H9 (cell line): ENCODE results near the gene RELCH. TPM values are rescaled to one million over a fixed set of nuclear protein-coding genes. Genes with fewer than 3 reads are reported as not detected.

Experiments
- DNase-seq: peaks from one replicate; pipeline ENCODE4 v3.0.0-alpha.2; 2017
- H2AFZ ChIP-seq: one replicate; pipeline ENCODE4 v1.6.1; 2013; ENCODE audit warnings: mild to moderate bottlenecking, low read length, control low read depth, moderate library complexity
- H2AK5ac ChIP-seq: 2 replicates; pipeline ENCODE4 v1.6.1; 2013; ENCODE audit warnings: low read length, control low read depth, mixed read lengths; ENCODE audit not compliant: insufficient read length
- H2BK120ac ChIP-seq: one replicate; pipeline ENCODE4 v1.6.1; 2013; ENCODE audit warnings: low read depth, mild to moderate bottlenecking, low read length, control low read depth, inconsistent platforms; ENCODE audit not compliant: poor library complexity, severe bottlenecking
- H2BK12ac ChIP-seq: 2 replicates; pipeline ENCODE4 v1.6.1; 2013; ENCODE audit warnings: low read length, control low read depth, mixed read lengths, low read depth; ENCODE audit not compliant: insufficient read length
- H2BK15ac ChIP-seq: 2 replicates; pipeline ENCODE4 v1.6.1; 2013; ENCODE audit warnings: low read depth, low read length, control low read depth
- H2BK20ac ChIP-seq: one replicate; pipeline ENCODE4 v1.6.1; 2013; ENCODE audit warnings: low read depth, mild to moderate bottlenecking, low read length, control low read depth, inconsistent platforms; ENCODE audit not compliant: poor library complexity, severe bottlenecking
- H2BK5ac ChIP-seq: 2 replicates; pipeline ENCODE4 v1.6.1; 2013; ENCODE audit warnings: low read length, control low read depth, mixed read lengths; ENCODE audit not compliant: insufficient read length
- H3K14ac ChIP-seq: 2 replicates; pipeline ENCODE4 v1.6.1; 2013; ENCODE audit warnings: low read length, control low read depth; ENCODE audit not compliant: insufficient read depth
- H3K18ac ChIP-seq: 2 replicates; pipeline ENCODE4 v1.6.1; 2013; ENCODE audit warnings: low read depth, mild to moderate bottlenecking, mixed read lengths, low read length, control low read depth; ENCODE audit not compliant: insufficient read length
- H3K23ac ChIP-seq: 2 replicates; pipeline ENCODE4 v1.6.1; 2013; ENCODE audit warnings: low read length, control low read depth, mixed read lengths, low read depth; ENCODE audit not compliant: insufficient read length
- H3K23me2 ChIP-seq: 2 replicates; pipeline ENCODE4 v1.6.1; 2013; ENCODE audit warnings: low read depth, mild to moderate bottlenecking, mixed read lengths, low read length, control low read depth; ENCODE audit not compliant: insufficient read length, poor library complexity, severe bottlenecking
- H3K27ac ChIP-seq: 2 replicates; pipeline ENCODE4 v1.5.1; 2013; ENCODE audit warnings: low read length, control low read depth, mixed read lengths, low read depth; ENCODE audit not compliant: insufficient read length
- H3K27me3 ChIP-seq: 2 replicates; pipeline ENCODE4 v1.6.1; 2013; ENCODE audit warnings: low read length, control low read depth, inconsistent platforms; ENCODE audit not compliant: insufficient read depth
- H3K4ac ChIP-seq: 2 replicates; pipeline ENCODE4 v1.6.1; 2013; ENCODE audit warnings: low read depth, mild to moderate bottlenecking, control low read depth, inconsistent platforms, low read length, moderate library complexity
- H3K4me1 ChIP-seq: 2 replicates; pipeline ENCODE4 v1.6.1; 2013; ENCODE audit warnings: low read length, control low read depth, inconsistent platforms; ENCODE audit not compliant: insufficient read depth
- H3K4me2 ChIP-seq: 2 replicates; pipeline ENCODE4 v1.6.1; 2013; ENCODE audit warnings: low read length, control low read depth, mixed read lengths; ENCODE audit not compliant: insufficient read length, insufficient read depth
- H3K56ac ChIP-seq: 2 replicates; pipeline ENCODE4 v1.6.1; 2013; ENCODE audit warnings: low read depth, mild to moderate bottlenecking, mixed read lengths, low read length, control low read depth; ENCODE audit not compliant: insufficient read length
- H3K79me1 ChIP-seq: 2 replicates; pipeline ENCODE4 v1.6.1; 2013; ENCODE audit warnings: low read depth, mild to moderate bottlenecking, moderate library complexity, low read length, control low read depth, inconsistent platforms; ENCODE audit not compliant: insufficient read depth, poor library complexity, severe bottlenecking
- H3K79me2 ChIP-seq: 2 replicates; pipeline ENCODE4 v1.6.1; 2013; ENCODE audit warnings: low read length, control low read depth, inconsistent platforms; ENCODE audit not compliant: insufficient read depth
- H3K9ac ChIP-seq: 2 replicates; pipeline ENCODE4 v1.6.1; 2013; ENCODE audit warnings: low read length, control low read depth, mixed read lengths; ENCODE audit not compliant: insufficient read length; ENCODE audit errors: extremely low read depth
- H3K9me3 ChIP-seq: one replicate; pipeline ENCODE4 v1.6.1; 2013; ENCODE audit warnings: low read depth, low read length, inconsistent platforms; ENCODE audit not compliant: control insufficient read depth
- H3T11ph ChIP-seq: one replicate; pipeline ENCODE4 v1.6.1; 2013; ENCODE audit warnings: mild to moderate bottlenecking, low read length, control low read depth, inconsistent platforms
- H4K20me1 ChIP-seq: one replicate; pipeline ENCODE4 v1.6.1; 2013; ENCODE audit not compliant: control insufficient read depth, insufficient read length, insufficient read depth
- H4K5ac ChIP-seq: 2 replicates; pipeline ENCODE4 v1.6.1; 2013; ENCODE audit warnings: low read depth, mild to moderate bottlenecking, mixed read lengths, low read length, control low read depth; ENCODE audit not compliant: insufficient read length
- H4K8ac ChIP-seq: replicated peaks from 2 replicates; pipeline ENCODE4 v1.6.1; 2013; ENCODE audit warnings: low read length, control low read depth, mixed read lengths, low read depth; ENCODE audit not compliant: insufficient read length
- H4K91ac ChIP-seq: 2 replicates; pipeline ENCODE4 v1.6.1; 2013; ENCODE audit warnings: low read depth, mild to moderate bottlenecking, moderate library complexity, mixed read lengths, low read length, control low read depth; ENCODE audit not compliant: insufficient read length
- H3K27ac Mint-ChIP-seq, 3 experiments: 2 replicates in 2 of 3; 3 replicates in 1 of 3; pipeline ENCODE4 v1.8.0; 2020 to 2021; ENCODE audit warnings: mixed read lengths in 3 of 3, mild to moderate bottlenecking in 1 of 3, moderate library complexity in 1 of 3
- H3K27me3 Mint-ChIP-seq: 2 replicates; pipeline ENCODE4 v1.8.0; 2021; ENCODE audit warnings: low read depth, mild to moderate bottlenecking, moderate library complexity, mixed read lengths
- H3K36me3 Mint-ChIP-seq, 3 experiments: 2 replicates in 2 of 3; 3 replicates in 1 of 3; pipeline ENCODE4 v1.8.0; 2020 to 2021; ENCODE audit warnings: low read depth in 3 of 3, mixed read lengths in 3 of 3; ENCODE audit not compliant: insufficient read depth in 1 of 3
- H3K4me1 Mint-ChIP-seq, 2 experiments: 2 replicates each; pipeline ENCODE4 v1.8.0; 2020; ENCODE audit warnings: mixed read lengths in 2 of 2
- H3K4me3 Mint-ChIP-seq, 2 experiments: 2 replicates in 1 of 2; 3 replicates in 1 of 2; pipeline ENCODE4 v1.8.0; 2020 to 2021; ENCODE audit warnings: mild to moderate bottlenecking in 2 of 2, mixed read lengths in 2 of 2, moderate library complexity in 1 of 2
- H3K9me3 Mint-ChIP-seq, 2 experiments: 2 replicates in 1 of 2; 3 replicates in 1 of 2; pipeline ENCODE4 v1.8.0; 2020; ENCODE audit warnings: mild to moderate bottlenecking in 2 of 2, mixed read lengths in 2 of 2, moderate library complexity in 1 of 2
- WGBS: extraction: QIAGEN DNeasy Blood & Tissue Kit; methylation state at CpG from one replicate; pipeline ENCODE4 v1.1.7; 2013; ENCODE audit warnings: missing lambda C conversion rate, low lambda C conversion rate, mixed read lengths; ENCODE audit not compliant: insufficient read length; ENCODE audit errors: extremely low coverage; 5-methylcytosine and 5-hydroxymethylcytosine counted together
- total RNA-seq: library from RNA; stranded (reverse); gene quantifications from 2 replicates; pipeline ENCODE4 v1.2.1, GENCODE V29; 2021
- TF ChIP-seq, protein P1 (sequence below): fragments of 200-600 bp; sonication (generic); conservative IDR thresholded peaks from 3 replicates; pipeline ENCODE4 v1.8.0; 2021; ENCODE audit warnings: antibody characterized with exemption, mild to moderate bottlenecking

The RELCH gene
- total RNA-seq, 1 experiment from 2014 or later: 32.3 TPM

DNA sequence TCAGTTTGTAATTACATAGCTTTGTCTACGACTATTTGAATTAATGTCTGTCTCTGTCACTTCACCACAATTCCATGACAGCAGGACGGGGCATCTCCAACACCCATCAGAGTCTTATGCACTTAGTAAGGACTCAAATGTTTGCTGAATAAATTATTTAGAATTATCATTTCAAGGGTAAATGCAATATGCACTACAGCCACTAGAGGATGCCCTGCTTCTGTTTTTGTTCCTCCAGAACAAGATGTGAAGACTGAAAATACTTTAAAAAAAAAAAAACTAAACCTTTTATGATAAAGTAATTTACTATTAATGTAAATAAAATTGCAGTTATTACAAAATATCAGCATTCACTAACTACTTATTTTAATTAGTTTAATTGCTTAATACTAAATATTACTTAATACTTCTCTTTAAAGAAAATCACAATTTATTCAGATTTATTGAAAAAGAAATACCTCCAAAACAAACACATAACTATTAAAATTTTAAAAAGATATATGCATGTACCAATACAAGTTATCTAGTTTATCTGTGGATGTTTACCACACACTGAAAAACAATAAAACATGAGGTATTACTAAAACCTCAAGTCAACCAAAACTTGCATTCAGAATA is 3.4 kb upstream of the RELCH start:
- peaks cover 13% of the 10 kb centered on the region for H3K23me2 ChIP-seq
- no peaks in the 10 kb centered on the region for H3K9me3 ChIP-seq
- H3K4me1 Mint-ChIP-seq: peaks cover 11 to 13% of the 10 kb centered on the region in 2 experiments
- no peaks in the 10 kb centered on the region for H3K27me3 ChIP-seq
- no peak overlapping the region for H3K56ac ChIP-seq
- H3T11ph ChIP-seq: no peak overlapping the region
- no peak for DNase-seq
- peaks cover 0 to 2% (median 0%) of the 10 kb centered on the region in 3 experiments; a peak in 2 of 7 replicates for H3K36me3 Mint-ChIP-seq
- no peak overlapping the region for H3K27ac Mint-ChIP-seq
- no peak overlapping the region for H2BK5ac ChIP-seq
- no peak overlapping the region for H3K27ac ChIP-seq
- no CpG with 5 or more reads among the region's 2 CpGs for WGBS
- no peak overlapping the region for H3K4me3 Mint-ChIP-seq
- no peaks in the 10 kb centered on the region for H3K9me3 Mint-ChIP-seq
- TF ChIP-seq, protein P1, sequence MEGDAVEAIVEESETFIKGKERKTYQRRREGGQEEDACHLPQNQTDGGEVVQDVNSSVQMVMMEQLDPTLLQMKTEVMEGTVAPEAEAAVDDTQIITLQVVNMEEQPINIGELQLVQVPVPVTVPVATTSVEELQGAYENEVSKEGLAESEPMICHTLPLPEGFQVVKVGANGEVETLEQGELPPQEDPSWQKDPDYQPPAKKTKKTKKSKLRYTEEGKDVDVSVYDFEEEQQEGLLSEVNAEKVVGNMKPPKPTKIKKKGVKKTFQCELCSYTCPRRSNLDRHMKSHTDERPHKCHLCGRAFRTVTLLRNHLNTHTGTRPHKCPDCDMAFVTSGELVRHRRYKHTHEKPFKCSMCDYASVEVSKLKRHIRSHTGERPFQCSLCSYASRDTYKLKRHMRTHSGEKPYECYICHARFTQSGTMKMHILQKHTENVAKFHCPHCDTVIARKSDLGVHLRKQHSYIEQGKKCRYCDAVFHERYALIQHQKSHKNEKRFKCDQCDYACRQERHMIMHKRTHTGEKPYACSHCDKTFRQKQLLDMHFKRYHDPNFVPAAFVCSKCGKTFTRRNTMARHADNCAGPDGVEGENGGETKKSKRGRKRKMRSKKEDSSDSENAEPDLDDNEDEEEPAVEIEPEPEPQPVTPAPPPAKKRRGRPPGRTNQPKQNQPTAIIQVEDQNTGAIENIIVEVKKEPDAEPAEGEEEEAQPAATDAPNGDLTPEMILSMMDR: peak; percentile 96
- H2BK15ac ChIP-seq: no peak overlapping the region
- H3K23ac ChIP-seq: no peak overlapping the region
- H3K4me2 ChIP-seq: no peak overlapping the region
- no peak overlapping the region for H3K9ac ChIP-seq
- no peak overlapping the region for H2BK20ac ChIP-seq
- no peaks in the 10 kb centered on the region; the same call in 1 of the 2 replicates for H3K27me3 Mint-ChIP-seq
- H2AK5ac ChIP-seq: no peak overlapping the region
- no peak overlapping the region for H2BK12ac ChIP-seq
- no peaks in the 10 kb centered on the region for H4K20me1 ChIP-seq
- no peak overlapping the region for H2AFZ ChIP-seq
- H3K79me2 ChIP-seq: peaks cover 13% of the 10 kb centered on the region
- no peak overlapping the region for H4K5ac ChIP-seq
- no peak overlapping the region for H3K4ac ChIP-seq
- H3K79me1 ChIP-seq: no peaks in the 10 kb centered on the region
- H2BK120ac ChIP-seq: no peak overlapping the region
- H3K14ac ChIP-seq: no peak overlapping the region
- H3K4me1 ChIP-seq: no peaks in the 10 kb centered on the region
- no peak overlapping the region for H3K18ac ChIP-seq
- H4K8ac ChIP-seq: no peak overlapping the region
- no peak overlapping the region for H4K91ac ChIP-seq
